ENCODE measurements around the gene REPIN1. TPM values are rescaled to one million over a fixed set of nuclear protein-coding genes. Genes with fewer than 3 reads are reported as not detected.

The REPIN1 gene
- 100 to 1,000 TPM in 1 of 4 donors, 10 to 100 TPM in 3; 91.2 to 119 (median 93.3) TPM for polyA plus RNA-seq (ENCODE audit: insufficient read length in 4 of 4)

GRCh38 chr7:150368096-150368883, at the start of gene REPIN1:
Gene REPIN1 (plus strand): TSS chr7:150368822. CDS start chr7:150369712, 890 bp downstream.
- DNase-seq (ENCODE audit: low read depth in 4 of 4, low spot score in 3 of 4) = peak in 1 of 4 donors; percentile 83

GRCh38 chr7:150321788-150322113, 46.9 kb upstream of the REPIN1 start:
- no peak for DNase-seq (ENCODE audit: low read depth in 4 of 4, low spot score in 3 of 4)

- DNase-seq (ENCODE audit: low read depth in 4 of 4, low spot score in 3 of 4) = no peak
Measured at GRCh38 chr7:150322114-150322832, 46.3 kb upstream of the REPIN1 start.

- DNase-seq (ENCODE audit: low read depth in 4 of 4, low spot score in 3 of 4) = peak in 2 of 4 donors; percentile 69 to 74
Measured at GRCh38 chr7:150322833-150323681, 45.6 kb upstream of the REPIN1 start, which contains the start of the genes ACTR3C and LRRC61. Gene ACTR3C (minus strand): TSS chr7:150323545. CDS start chr7:150295296, 28,249 bp downstream. Gene LRRC61 (plus strand): TSS chr7:150323355. CDS start chr7:150336862, 13,507 bp downstream.

GRCh38 chr7:150323682-150324372, 44.8 kb upstream of the REPIN1 start:
- DNase-seq (ENCODE audit: low read depth in 4 of 4, low spot score in 3 of 4) = no peak

GRCh38 chr7:150324373-150324961, 44.2 kb upstream of the REPIN1 start:
- DNase-seq (ENCODE audit: low read depth in 4 of 4, low spot score in 3 of 4) = no peak

GRCh38 chr7:150325110-150325611, 43.5 kb upstream of the REPIN1 start:
- no peak for DNase-seq (ENCODE audit: low read depth in 4 of 4, low spot score in 3 of 4)

GRCh38 chr7:150325901-150326300, 42.7 kb upstream of the REPIN1 start:
- no peak for DNase-seq (ENCODE audit: low read depth in 4 of 4, low spot score in 3 of 4)

GRCh38 chr7:150326657-150327268, 41.9 kb upstream of the REPIN1 start:
- DNase-seq (ENCODE audit: low read depth in 4 of 4, low spot score in 3 of 4) = no peak

GRCh38 chr7:150327308-150327707, 41.3 kb upstream of the REPIN1 start:
- DNase-seq (ENCODE audit: low read depth in 4 of 4, low spot score in 3 of 4) = no peak

- no peak for DNase-seq (ENCODE audit: low read depth in 4 of 4, low spot score in 3 of 4)
Measured at GRCh38 chr7:150329331-150330120, 39.1 kb upstream of the REPIN1 start.

GRCh38 chr7:150330211-150330885, 38.3 kb upstream of the REPIN1 start:
- DNase-seq (ENCODE audit: low read depth in 4 of 4, low spot score in 3 of 4) = no peak

- DNase-seq (ENCODE audit: low read depth in 4 of 4, low spot score in 3 of 4) = no peak
Measured at GRCh38 chr7:150332852-150333635, 35.6 kb upstream of the REPIN1 start.

- DNase-seq (ENCODE audit: low read depth in 4 of 4, low spot score in 3 of 4) = no peak
Measured at GRCh38 chr7:150333659-150334058, 35.0 kb upstream of the REPIN1 start.

- DNase-seq (ENCODE audit: low read depth in 4 of 4, low spot score in 3 of 4) = no peak
Measured at GRCh38 chr7:150334108-150334507, 34.5 kb upstream of the REPIN1 start.

GRCh38 chr7:150335108-150335773, 33.4 kb upstream of the REPIN1 start:
- no peak for DNase-seq (ENCODE audit: low read depth in 4 of 4, low spot score in 3 of 4)

- no peak for DNase-seq (ENCODE audit: low read depth in 4 of 4, low spot score in 3 of 4)
Measured at GRCh38 chr7:150335774-150336112, 32.9 kb upstream of the REPIN1 start.

Data from right renal pelvis (tissue), 4 donors.